A549 treated with RU486 at 1 μM for 4 hours (cell line): ENCODE results near the gene EEF1AKMT3. TPM values are rescaled to one million over a fixed set of nuclear protein-coding genes. Genes with fewer than 3 reads are reported as not detected.

Experiments
- total RNA-seq: library from RNA; stranded (reverse); fragments of 200-300 nt; extraction: Qiagen RNA extraction; gene quantifications from 5 replicates; pipeline ENCODE4 v1.2.3, GENCODE V29; 2022; ENCODE audit warnings: low read depth

The EEF1AKMT3 gene
- total RNA-seq, result 5.3 to 6.5 TPM (median 6.2 TPM) in 5 replicates

GRCh38 chr12:57772429-57773322 is at the start of gene EEF1AKMT3:
Gene EEF1AKMT3 (plus strand): TSS chr12:57772614. CDS start chr12:57772725, 111 bp downstream.

GRCh38 chr12:57738661-57739237 is 33.7 kb upstream of the EEF1AKMT3 start, which contains the start of gene AGAP2:
Gene AGAP2 (minus strand): TSS chr12:57738742. CDS start chr12:57738246, 496 bp downstream.

GRCh38 chr12:57744777-57745484 is 27.5 kb upstream of the EEF1AKMT3 start, which contains the start of gene TSPAN31:
Gene TSPAN31 (plus strand): TSS chr12:57745039. CDS start chr12:57745155, 116 bp downstream.

GRCh38 chr12:57751788-57752667 is 20.4 kb upstream of the EEF1AKMT3 start, which contains the start of gene CDK4:
Gene CDK4 (minus strand): TSS chr12:57752310. CDS start chr12:57751717, 593 bp downstream.

GRCh38 chr12:57754411-57755193 is 17.8 kb upstream of the EEF1AKMT3 start, which contains the start of gene MARCHF9:
Gene MARCHF9 (plus strand): TSS chr12:57755103. CDS start chr12:57755529, 426 bp downstream.

GRCh38 chr12:57766464-57767304 is 5.7 kb upstream of the EEF1AKMT3 start, which contains the start of gene CYP27B1:
Gene CYP27B1 (minus strand): TSS chr12:57767078. CDS start chr12:57767041, 37 bp downstream.

GRCh38 chr12:57771873-57772428 is 463 bp upstream of the EEF1AKMT3 start, which contains the start of gene METTL1:
Gene METTL1 (minus strand): TSS chr12:57772105. CDS start chr12:57772083, 22 bp downstream.

GRCh38 chr12:57782608-57783465 is 10.4 kb downstream of the EEF1AKMT3 start, which contains the start of gene TSFM:
Gene TSFM (plus strand): TSS chr12:57782787. CDS start chr12:57782802, 15 bp downstream.

Other genes with a start within 250 kb of the EEF1AKMT3 start
- 16.7 to 30.9 TPM (median 25.6 TPM) in 5 replicates for gene MBD6, start 249.8 kb upstream of the EEF1AKMT3 start, total RNA-seq
- gene DCTN2, start 225.4 kb upstream of the EEF1AKMT3 start, total RNA-seq, result 114 to 168 TPM (median 120 TPM) in 5 replicates
- 0.14 to 0.27 TPM (median 0.24 TPM) in 5 replicates for gene KIF5A, start 222.6 kb upstream of the EEF1AKMT3 start, total RNA-seq
- gene PIP4K2C, start 181.4 kb upstream of the EEF1AKMT3 start, total RNA-seq, result 40.8 to 44.9 TPM (median 42.5 TPM) in 5 replicates
- gene DTX3, start 167.8 kb upstream of the EEF1AKMT3 start, total RNA-seq, result 16.2 to 18.8 TPM (median 17.8 TPM) in 5 replicates
- 6.1 to 7.7 TPM (median 6.6 TPM) in 5 replicates for gene ARHGEF25, start 161.2 kb upstream of the EEF1AKMT3 start, total RNA-seq
- 29.9 to 52.0 TPM (median 44.1 TPM) in 5 replicates for gene B4GALNT1, start 139.4 kb upstream of the EEF1AKMT3 start, total RNA-seq
- gene OS9, start 78.5 kb upstream of the EEF1AKMT3 start, total RNA-seq, result 112 to 122 TPM (median 116 TPM) in 5 replicates
- gene AGAP2, start 33.9 kb upstream of the EEF1AKMT3 start, total RNA-seq, result 0.10 to 0.16 TPM (median 0.13 TPM) in 5 replicates
- 13.2 to 21.9 TPM (median 16.0 TPM) in 5 replicates for gene TSPAN31, start 27.6 kb upstream of the EEF1AKMT3 start, total RNA-seq
- 253 to 299 TPM (median 268 TPM) in 5 replicates for gene CDK4, start 20.3 kb upstream of the EEF1AKMT3 start, total RNA-seq
- 6.1 to 8.0 TPM (median 7.2 TPM) in 5 replicates for gene MARCHF9, start 17.5 kb upstream of the EEF1AKMT3 start, total RNA-seq
- 0.89 to 2.8 TPM (median 2.3 TPM) in 5 replicates for gene CYP27B1, start 5.5 kb upstream of the EEF1AKMT3 start, total RNA-seq
- gene METTL1, start 509 bp upstream of the EEF1AKMT3 start, total RNA-seq, result 52.1 to 68.7 TPM (median 54.0 TPM) in 5 replicates
- 69.3 to 81.3 TPM (median 71.5 TPM) in 5 replicates for gene TSFM, start 10.2 kb downstream of the EEF1AKMT3 start, total RNA-seq
- 0.35 to 0.77 TPM (median 0.57 TPM) in 5 replicates for gene AVIL, start 46.1 kb downstream of the EEF1AKMT3 start, total RNA-seq
- 43.2 to 57.6 TPM (median 53.1 TPM) in 5 replicates for gene CTDSP2, start 74.1 kb downstream of the EEF1AKMT3 start, total RNA-seq
- gene ATP23, start 169.0 kb downstream of the EEF1AKMT3 start, total RNA-seq, result 5.4 to 7.2 TPM (median 6.6 TPM) in 5 replicates